Tibial nerve (tissue), 4 donors: ENCODE measurements around the gene GIGYF1. TPM values are rescaled to one million over a fixed set of nuclear protein-coding genes. Genes with fewer than 3 reads are reported as not detected.
A peak's percentile ranks its signal among the peaks of the same experiment; 100 is the strongest.

ENCODE experiments used
- DNase-seq, 2 donors: peaks; one replicate each; pipeline ENCODE4 v3.0.0-alpha.2; 2019; ENCODE audit warnings: low spot score in 2 of 2
- H3K27ac ChIP-seq, 4 donors: fragments of 200-600 bp; sonication (generic) in 3 of 4; one replicate each; pipeline ENCODE4 v1.5.1; 2017 to 2019; ENCODE audit warnings: mild to moderate bottlenecking in 1 of 4
- H3K27me3 ChIP-seq, 2 donors: fragments of 200-600 bp; sonication (generic) in 1 of 2; one replicate each; pipeline versions ENCODE4 v1.5.1 to v1.6.0; 2017 to 2019
- H3K36me3 ChIP-seq, 3 donors: fragments of 200-600 bp; sonication (generic); one replicate each; pipeline ENCODE4 v1.5.1; 2018 to 2019
- H3K4me1 ChIP-seq, 4 donors: fragments of 200-600 bp; sonication (generic) in 3 of 4; one replicate each; pipeline ENCODE4 v1.5.1; 2017 to 2019
- H3K4me3 ChIP-seq, 4 donors: fragments of 200-600 bp; sonication (generic) in 3 of 4; one replicate each; pipeline ENCODE4 v1.5.1; 2017 to 2019; ENCODE audit warnings: mild to moderate bottlenecking in 1 of 4, moderate library complexity in 1 of 4
- H3K9me3 ChIP-seq, 4 donors: fragments of 200-600 bp; sonication (generic) in 3 of 4; one replicate each; pipeline ENCODE4 v1.5.1; 2017 to 2019
- CTCF ChIP-seq, 5 experiments: fragments of 200-600 bp in 3 of 5; fragments of 450-650 bp in 2 of 5; sonication (generic) in 3 of 5; IDR thresholded peaks; one replicate each; pipeline ENCODE4 v1.5.1; 2016 to 2019; ENCODE audit warnings: antibody characterized with exemption in 5 of 5, mild to moderate bottlenecking in 3 of 5, moderate library complexity in 2 of 5
- EP300 ChIP-seq, 2 donors: sonication (generic); formaldehyde crosslinking; IDR thresholded peaks; one replicate each; pipeline ENCODE4 v1.6.1; 2017; ENCODE audit warnings: antibody characterized with exemption in 2 of 2, mild to moderate bottlenecking in 1 of 2
- POLR2A ChIP-seq, 2 donors: fragments of 450-650 bp; IDR thresholded peaks; one replicate each; pipeline ENCODE4 v1.6.1; 2017; ENCODE audit warnings: antibody characterized with exemption in 2 of 2, mild to moderate bottlenecking in 2 of 2, moderate library complexity in 2 of 2
- WGBS, 2 donors: methylation state at CpG; one replicate each; pipeline ENCODE4 v1.1.5; 2018; 5-methylcytosine and 5-hydroxymethylcytosine counted together
- total RNA-seq, 4 donors: library from RNA; depleted of rRNA; stranded (reverse); fragments of >200 nt; gene quantifications; one replicate each; pipeline ENCODE4 v1.1.0, GENCODE V29; 2016

GIGYF1 gene
- total RNA-seq, 4 donors from 2014 or later = 50.9 to 98.1 (median 64.7) TPM

- H3K27me3 ChIP-seq = no peaks in the 10 kb centered on the region
- H3K27ac ChIP-seq = no peak overlapping the region
- H3K36me3 ChIP-seq = peaks cover 12 to 83% (median 42%) of the 10 kb centered on the region in 3 donors
- no peaks in the 10 kb centered on the region for H3K9me3 ChIP-seq
- TF ChIP-seq POLR2A (IDR thresholded peaks at IDR 0.05) = no peak
- no peak for TF ChIP-seq EP300 (IDR thresholded peaks at IDR 0.05)
- TF ChIP-seq CTCF (IDR thresholded peaks at IDR 0.05) = no peak
- no peak for DNase-seq
- no peak overlapping the region for H3K4me3 ChIP-seq
- WGBS, 2 donors = 89 to 90% methylated on average over 20 of the region's 37 CpGs
- peaks cover 0 to 57% (median 32%) of the 10 kb centered on the region in 4 donors for H3K4me1 ChIP-seq
Measured at GRCh38 chr7:100683659-100684533, 10.2 kb downstream of the GIGYF1 start.

DNA sequence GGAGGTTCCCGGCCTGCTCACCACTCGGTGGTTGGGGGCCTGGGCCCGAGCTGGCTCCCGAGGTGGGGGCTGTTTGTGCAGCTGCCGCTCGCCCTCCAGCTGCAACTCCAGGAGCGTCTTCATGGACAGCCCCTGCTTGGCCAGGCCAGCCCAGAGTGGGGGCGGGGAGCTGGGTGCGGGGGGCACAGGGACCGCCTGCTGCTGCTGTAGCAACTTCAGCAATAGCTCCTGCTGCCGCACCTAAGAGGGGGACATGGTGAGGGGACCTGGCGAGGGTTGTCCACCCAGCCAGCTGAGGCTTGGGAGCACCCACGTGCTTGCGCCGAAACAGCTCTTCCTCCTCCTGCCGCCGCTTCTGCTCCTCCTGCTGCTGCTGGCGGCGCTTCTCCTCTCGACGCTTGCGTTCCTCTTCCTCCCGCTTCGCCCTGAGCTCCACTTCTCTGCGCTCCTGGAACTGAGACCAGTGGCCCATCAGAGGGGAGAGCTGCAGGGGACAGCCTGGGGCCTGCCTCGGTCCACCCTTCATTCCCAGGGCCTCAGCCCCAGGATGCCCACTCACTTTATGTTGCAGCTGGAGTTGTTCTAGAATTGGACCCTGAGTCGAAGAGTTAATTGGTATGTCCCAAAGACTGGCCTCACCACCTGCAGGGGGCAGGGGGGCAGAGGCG is 10.9 kb downstream of the GIGYF1 start:
- H3K4me1 ChIP-seq = peaks cover 0 to 57% (median 27%) of the 10 kb centered on the region in 4 donors
- no peak for DNase-seq

GRCh38 chr7:100682228-100682741 is 11.8 kb downstream of the GIGYF1 start:
- Histone ChIP-seq H3K9me3 (no peaks in the 10 kb centered on the region), H3K36me3 (peaks cover 16 to 86% (median 53%) of the 10 kb centered on the region in 3 donors), H3K4me3 (no peak overlapping the region), H3K4me1 (peaks cover 0 to 57% (median 26%) of the 10 kb centered on the region in 4 donors), H3K27me3 (no peaks in the 10 kb centered on the region), H3K27ac (peak overlapping the region in 2 of 4 donors; percentile 23 to 95)
- TF ChIP-seq POLR2A (IDR thresholded peaks at IDR 0.05) (no peak), CTCF (IDR thresholded peaks at IDR 0.05) (no peak), EP300 (IDR thresholded peaks at IDR 0.05) (no peak)
- WGBS, 2 donors = 71 to 81% methylated on average over 20 to 25 of the region's 25 CpGs
- no peak for DNase-seq

More for the DNA sequence above, 10.9 kb downstream of the GIGYF1 start:
- no peak for TF ChIP-seq POLR2A (IDR thresholded peaks at IDR 0.05)
- no peak for TF ChIP-seq EP300 (IDR thresholded peaks at IDR 0.05)
- no peak for TF ChIP-seq CTCF (IDR thresholded peaks at IDR 0.05)
- peaks cover 12 to 86% (median 49%) of the 10 kb centered on the region in 3 donors for H3K36me3 ChIP-seq
- H3K4me3 ChIP-seq = no peak overlapping the region
- no peaks in the 10 kb centered on the region for H3K9me3 ChIP-seq
- WGBS, 2 donors = 78% methylated on average over 27 to 28 of the region's 28 CpGs
- peak overlapping the region in 2 of 4 donors; percentile 23 to 95 for H3K27ac ChIP-seq
- H3K27me3 ChIP-seq = no peaks in the 10 kb centered on the region

DNA sequence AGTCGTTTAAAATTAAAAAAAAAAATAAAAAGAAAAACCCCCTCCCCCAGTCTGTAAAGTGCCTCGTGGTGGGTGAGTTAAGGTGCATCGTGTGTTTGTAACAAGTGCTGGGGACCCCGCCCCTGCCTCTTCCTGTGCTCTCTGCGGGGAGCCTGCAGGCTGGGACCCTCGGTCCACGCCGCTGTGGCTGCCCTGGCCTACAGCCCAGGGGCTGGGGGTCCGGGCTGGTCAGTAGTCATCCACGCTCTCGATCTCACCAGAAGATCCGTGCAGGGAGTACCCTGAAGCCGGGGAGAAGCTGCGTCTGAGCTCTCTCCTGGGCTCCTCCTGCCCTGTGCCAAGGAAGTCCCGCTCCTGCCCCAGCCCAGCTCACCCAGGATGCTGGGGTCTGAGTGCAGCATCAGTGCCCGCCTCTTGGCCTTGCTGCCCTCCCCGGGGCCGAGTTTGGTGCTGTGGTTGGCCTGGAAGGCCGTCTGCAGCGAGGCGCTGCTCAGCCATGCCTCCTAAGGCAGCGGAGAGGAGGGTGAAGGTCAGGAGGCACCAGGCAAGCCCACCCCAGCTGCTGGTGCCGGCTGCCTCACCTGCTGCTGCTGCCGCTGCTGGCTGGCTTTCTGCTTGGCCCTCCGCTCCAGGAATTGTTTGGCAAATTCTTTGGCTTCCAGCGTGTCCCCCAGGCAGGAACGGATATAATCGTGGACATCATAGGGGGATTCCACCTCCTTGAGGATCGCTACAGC is 12.4 kb downstream of the GIGYF1 start:
- peak overlapping the region in 3 of 4 donors; percentile 76 to 99 (median 95) for H3K27ac ChIP-seq
- no peaks in the 10 kb centered on the region for H3K27me3 ChIP-seq
- no peak overlapping the region for H3K4me3 ChIP-seq
- H3K4me1 ChIP-seq = peaks cover 0 to 61% (median 26%) of the 10 kb centered on the region in 4 donors
- peaks cover 19 to 86% (median 53%) of the 10 kb centered on the region in 3 donors for H3K36me3 ChIP-seq
- H3K9me3 ChIP-seq = no peaks in the 10 kb centered on the region
- no peak for DNase-seq
- TF ChIP-seq POLR2A (IDR thresholded peaks at IDR 0.05) (no peak), CTCF (IDR thresholded peaks at IDR 0.05) (no peak), EP300 (IDR thresholded peaks at IDR 0.05) (no peak)
- 73% methylated on average over 19 to 29 of the region's 29 CpGs for WGBS, 2 donors
